ENCODE measurements around the gene TMEM179B.
A peak's percentile ranks its signal among the peaks of the same experiment; 100 is the strongest.

The TMEM179B gene

DNA sequence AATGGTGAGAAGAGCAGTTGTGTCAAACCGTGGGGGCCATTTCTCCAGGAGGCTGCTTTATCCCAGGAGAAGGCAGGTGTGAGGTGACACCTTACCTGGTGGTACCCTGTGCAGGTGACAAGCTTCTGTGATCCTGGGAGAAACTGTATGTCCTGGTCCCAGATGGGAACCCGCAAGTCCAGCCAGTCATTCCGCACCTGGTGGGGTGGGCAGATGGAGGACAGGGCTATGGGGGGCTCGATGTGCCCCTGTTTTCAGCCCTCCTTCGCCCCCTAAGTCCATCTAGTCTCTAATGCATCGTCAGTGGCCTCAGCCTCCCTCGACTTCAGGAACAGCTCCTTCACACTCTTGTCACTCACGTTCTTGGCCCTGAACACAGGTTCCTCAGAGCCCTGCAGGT lies 48.1 kb downstream of the TMEM179B start:
- Histone ChIP-seq H3K4me1 (ENCODE audit: control insufficient read depth, insufficient read depth, low read length, poor library complexity, severe bottlenecking) (peaks cover 10% of the 10 kb centered on the region), H3K9me3 (ENCODE audit: control insufficient read depth, low read length) (no peaks in the 10 kb centered on the region), H3K36me3 (ENCODE audit: control insufficient read depth, insufficient read depth, low read length) (peaks cover 54% of the 10 kb centered on the region), H3K4me3 (ENCODE audit: extremely low read depth, insufficient read depth, low read length, poor library complexity, severe bottlenecking) (no peak overlapping the region), H3K27ac (ENCODE audit: low read depth, low read length, severe bottlenecking) (no peak overlapping the region)
- WGBS, 2 experiments (ENCODE audit: insufficient coverage in 2 of 2) = 89 to 98% methylated on average over 7 of the region's 8 CpGs

DNA sequence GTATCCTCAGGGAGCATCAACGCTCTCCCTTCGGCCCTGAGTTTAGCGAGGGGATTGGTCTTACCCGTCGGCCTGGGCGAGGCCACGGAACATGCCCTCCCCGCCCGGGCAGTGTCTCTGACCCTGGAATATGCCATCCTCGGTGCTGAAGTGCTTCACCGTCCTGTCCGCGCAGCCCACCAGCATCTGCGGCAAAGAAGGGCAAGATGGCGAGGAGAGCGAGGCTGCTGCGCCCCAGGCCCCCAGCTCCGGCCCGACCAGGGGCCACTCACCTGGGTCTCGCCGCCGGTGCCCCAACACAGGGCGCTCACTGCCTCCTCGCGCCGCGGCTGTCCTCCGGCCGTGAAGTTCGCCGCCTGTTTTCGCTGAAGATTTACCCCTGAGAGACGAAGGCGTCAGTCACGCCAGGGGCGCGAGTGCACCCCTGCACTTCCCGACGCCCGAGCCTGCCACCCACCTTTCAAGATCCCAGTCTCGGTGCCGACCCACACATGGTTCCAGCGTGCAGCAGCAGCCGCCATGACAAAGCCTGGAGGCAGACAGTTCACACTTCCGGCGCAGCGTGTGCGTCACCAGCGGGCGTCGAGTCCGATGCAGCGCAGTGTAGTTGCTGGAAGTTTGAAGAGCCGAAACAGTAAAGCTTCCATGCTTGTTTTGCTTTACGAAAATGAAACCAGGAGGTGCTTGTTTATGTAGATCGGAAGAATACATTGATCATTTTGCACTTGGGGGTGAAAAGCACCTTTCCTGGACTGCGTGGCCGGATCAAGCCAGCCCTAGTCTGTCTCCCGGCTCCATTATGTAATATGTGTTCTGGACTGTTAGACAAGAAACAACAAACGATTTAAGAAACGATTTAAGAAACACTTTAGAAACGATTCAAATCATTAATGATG lies 52.1 kb downstream of the TMEM179B start, which contains the start of gene WDR74:
Gene WDR74 (minus strand): TSS at position 541 of the 896 bp plus-strand sequence. CDS start 20 bp downstream, at position 521.
- Histone ChIP-seq H3K4me3 (ENCODE audit: extremely low read depth, insufficient read depth, low read length, poor library complexity, severe bottlenecking) (peak within 1 kb of the TSS; percentile 98), H3K9me3 (ENCODE audit: control insufficient read depth, low read length) (no peaks in the 10 kb centered on the region), H3K4me1 (ENCODE audit: control insufficient read depth, insufficient read depth, low read length, poor library complexity, severe bottlenecking) (peaks cover 10% of the 10 kb centered on the region), H3K36me3 (ENCODE audit: control insufficient read depth, insufficient read depth, low read length) (peaks cover 38% of the 10 kb centered on the region), H3K27ac (ENCODE audit: low read depth, low read length, severe bottlenecking) (peak within 1 kb of the TSS; percentile 100)
- 0 to 1% methylated on average over 42 to 56 of the region's 62 CpGs for WGBS, 2 experiments (ENCODE audit: insufficient coverage in 2 of 2)

All from mesodermal cell (in vitro differentiated cells).